OCI-LY1 (cell line): Measurements from ENCODE around the gene CAV3.

Source experiments
- H2AFZ ChIP-seq: fragments of 200-600 bp; sonication (generic), shearing (Covaris generic); 2 replicates; pipeline ENCODE4 v1.6.0; 2014; ENCODE audit warnings: antibody characterized with exemption, mild to moderate bottlenecking, low read length
- H3F3A ChIP-seq: fragments of 200-600 bp; sonication (generic), shearing (Covaris generic); 2 replicates; pipeline ENCODE4 v1.6.0; 2014; ENCODE audit warnings: mild to moderate bottlenecking, antibody characterized with exemption, low read length, moderate library complexity; ENCODE audit not compliant: insufficient read depth
- H3K27ac ChIP-seq: fragments of 200-600 bp; sonication (generic); 2 replicates; pipeline ENCODE4 v1.5.1; 2014; ENCODE audit warnings: low read length, mixed run types, mild to moderate bottlenecking, low read depth; ENCODE audit not compliant: poor library complexity, severe bottlenecking
- H3K27me3 ChIP-seq: fragments of 200-600 bp; sonication (generic); 2 replicates; pipeline ENCODE4 v1.6.0; 2014; ENCODE audit warnings: antibody characterized with exemption, mild to moderate bottlenecking, low read length, moderate library complexity; ENCODE audit not compliant: insufficient read depth
- H3K36me3 ChIP-seq: fragments of 200-600 bp; sonication (generic); 2 replicates; pipeline ENCODE4 v1.6.1; 2014; ENCODE audit warnings: mild to moderate bottlenecking, antibody characterized with exemption, low read length, moderate library complexity, mixed read lengths; ENCODE audit not compliant: insufficient read depth
- H3K4me1 ChIP-seq: fragments of 200-600 bp; sonication (generic); 2 replicates; pipeline ENCODE4 v1.5.1; 2014; ENCODE audit warnings: mild to moderate bottlenecking, low read length, moderate library complexity; ENCODE audit not compliant: insufficient read depth, severe bottlenecking
- H3K4me2 ChIP-seq: fragments of 200-600 bp; sonication (generic), shearing (Covaris generic); 2 replicates; pipeline ENCODE4 v1.6.1; 2014; ENCODE audit warnings: low read length
- H3K4me3 ChIP-seq: fragments of 200-600 bp; sonication (generic); 2 replicates; pipeline ENCODE4 v1.5.1; 2014; ENCODE audit warnings: low read length, low read depth, mild to moderate bottlenecking, mixed read lengths; ENCODE audit not compliant: poor library complexity, severe bottlenecking
- H3K79me2 ChIP-seq: fragments of 200-600 bp; shearing (Covaris generic); 2 replicates; pipeline ENCODE4 v1.6.1; 2016; ENCODE audit warnings: mixed run types, low read length, mixed read lengths; ENCODE audit not compliant: insufficient read depth
- H3K9ac ChIP-seq: fragments of 200-600 bp; sonication (generic), shearing (Covaris generic); 2 replicates; pipeline ENCODE4 v1.6.1; 2014; ENCODE audit warnings: mild to moderate bottlenecking, low read length, mixed read lengths
- H3K9me2 ChIP-seq: fragments of 200-600 bp; sonication (generic), shearing (Covaris generic); 2 replicates; pipeline ENCODE4 v1.6.1; 2014; ENCODE audit warnings: low read depth, mild to moderate bottlenecking, low read length, mixed read lengths
- H3K9me3 ChIP-seq: fragments of 200-600 bp; shearing (Covaris generic); 2 replicates; pipeline ENCODE4 v1.6.1; 2014; ENCODE audit warnings: low read length, mixed read lengths
- H4K20me1 ChIP-seq: fragments of 200-600 bp; sonication (generic), shearing (Covaris generic); 2 replicates; pipeline ENCODE4 v1.6.0; 2016; ENCODE audit warnings: mild to moderate bottlenecking, low read length; ENCODE audit not compliant: insufficient read depth
- CTCF ChIP-seq: fragments of 200-600 bp; sonication (generic), shearing (Covaris generic); IDR thresholded peaks from 2 replicates; pipeline ENCODE4 v1.5.1; 2017; ENCODE audit warnings: mild to moderate bottlenecking, antibody characterized with exemption, low read length, moderate library complexity, mixed read lengths
- EZH2 ChIP-seq: fragments of 200-600 bp; sonication (generic), shearing (Covaris generic); IDR thresholded peaks from 2 replicates; pipeline ENCODE4 v1.8.0; 2017; ENCODE audit warnings: borderline replicate concordance, mixed run types, mild to moderate bottlenecking, antibody characterized with exemption, low read length, moderate library complexity, mixed read lengths

The CAV3 gene

GRCh38 chr3:8705575-8705974 is 28.0 kb upstream of the CAV3 start:
- no peaks in the 10 kb centered on the region for H3K9me2 ChIP-seq
- no peak overlapping the region for H3K4me2 ChIP-seq
- H4K20me1 ChIP-seq = no peaks in the 10 kb centered on the region
- H3K4me3 ChIP-seq = no peak overlapping the region
- no peak overlapping the region for H3K27ac ChIP-seq
- no peaks in the 10 kb centered on the region; the same call in 1 of the 2 replicates for H3K36me3 ChIP-seq
- H3F3A ChIP-seq = no peaks in the 10 kb centered on the region
- no peak for TF ChIP-seq EZH2
- no peak for TF ChIP-seq CTCF
- H3K4me1 ChIP-seq = no peaks in the 10 kb centered on the region
- H3K79me2 ChIP-seq = no peaks in the 10 kb centered on the region
- no peak overlapping the region for H3K9ac ChIP-seq
- no peaks in the 10 kb centered on the region for H3K27me3 ChIP-seq
- no peak overlapping the region for H2AFZ ChIP-seq
- H3K9me3 ChIP-seq = peaks cover 20% of the 10 kb centered on the region

- H3K4me1 ChIP-seq = peaks cover 19% of the 10 kb centered on the region
- no peak overlapping the region for H3K9ac ChIP-seq
- no peaks in the 10 kb centered on the region for H4K20me1 ChIP-seq
- no peaks in the 10 kb centered on the region; the same call in 1 of the 2 replicates for H3K36me3 ChIP-seq
- no peak for TF ChIP-seq CTCF
- no peak for TF ChIP-seq EZH2
- H3F3A ChIP-seq = no peaks in the 10 kb centered on the region
- H3K9me2 ChIP-seq = no peaks in the 10 kb centered on the region
- H3K4me3 ChIP-seq = no peak overlapping the region
- no peaks in the 10 kb centered on the region for H3K27me3 ChIP-seq
- no peak overlapping the region for H3K27ac ChIP-seq
- peaks cover 17% of the 10 kb centered on the region for H3K9me3 ChIP-seq
- H3K79me2 ChIP-seq = no peaks in the 10 kb centered on the region
- H2AFZ ChIP-seq = no peak overlapping the region
- H3K4me2 ChIP-seq = no peak overlapping the region
Observed at GRCh38 chr3:8709287-8709686, 24.3 kb upstream of the CAV3 start.

GRCh38 chr3:8709801-8710507 is 23.6 kb upstream of the CAV3 start:
- no peaks in the 10 kb centered on the region for H4K20me1 ChIP-seq
- no peaks in the 10 kb centered on the region for H3K27me3 ChIP-seq
- TF ChIP-seq EZH2 (no peak), CTCF (no peak)
- H3K4me2 ChIP-seq = no peak overlapping the region
- no peaks in the 10 kb centered on the region for H3F3A ChIP-seq
- peaks cover 19% of the 10 kb centered on the region for H3K4me1 ChIP-seq
- H3K4me3 ChIP-seq = no peak overlapping the region
- no peak overlapping the region for H3K9ac ChIP-seq
- no peaks in the 10 kb centered on the region for H3K9me2 ChIP-seq
- no peak overlapping the region for H2AFZ ChIP-seq
- H3K27ac ChIP-seq = no peak overlapping the region
- H3K36me3 ChIP-seq = no peaks in the 10 kb centered on the region; the same call in 1 of the 2 replicates
- no peaks in the 10 kb centered on the region for H3K79me2 ChIP-seq
- H3K9me3 ChIP-seq = peaks cover 14% of the 10 kb centered on the region
